Adrenal gland (tissue), 12 donors: ENCODE measurements around the gene CNTNAP2. TPM values are rescaled to one million over a fixed set of nuclear protein-coding genes. Genes with fewer than 3 reads are reported as not detected.

ENCODE experiments used
- DNase-seq, 7 donors: peaks; one replicate each; pipeline ENCODE4 v3.0.0-alpha.2; 2019 to 2020
- H3K27ac ChIP-seq, 5 donors: fragments of 200-600 bp; sonication (generic) in 4 of 5; 1 replicate in 3 of 5; 2 replicates in 2 of 5; pipeline versions ENCODE4 v1.5.1 to v1.8.0; 2016 to 2020; ENCODE audit warnings: mild to moderate bottlenecking in 1 of 5
- H3K27me3 ChIP-seq: fragments of 200-600 bp; 2 replicates; pipeline ENCODE4 v1.8.0; 2021
- H3K36me3 ChIP-seq, 2 donors: fragments of 200-600 bp; replicated peaks in 1 of 2; 1 replicate in 1 of 2; 2 replicates in 1 of 2; pipeline versions ENCODE4 v1.5.1 to v1.8.0; 2018 to 2022
- H3K4me1 ChIP-seq, 2 donors: fragments of 200-600 bp; replicated peaks in 1 of 2; 1 replicate in 1 of 2; 2 replicates in 1 of 2; pipeline versions ENCODE4 v1.5.1 to v1.8.0; 2018 to 2021
- H3K4me3 ChIP-seq, 4 donors: fragments of 200-600 bp; sonication (generic) in 3 of 4; one replicate each; pipeline ENCODE4 v1.5.1; 2016 to 2018
- H3K9me3 ChIP-seq, 3 donors: fragments of 200-600 bp; sonication (generic) in 1 of 3; replicated peaks in 1 of 3; 1 replicate in 2 of 3; 2 replicates in 1 of 3; pipeline versions ENCODE4 v1.5.1 to v1.8.0; 2016 to 2021
- CTCF ChIP-seq, 6 experiments: fragments of 450-650 bp in 4 of 6; fragments of 200-600 bp in 2 of 6; sonication (generic) in 1 of 6; IDR thresholded peaks; 1 replicate in 5 of 6; 2 replicates in 1 of 6; pipeline versions ENCODE4 v1.5.1 to v1.8.0; 2016 to 2021; ENCODE audit warnings: antibody characterized with exemption in 6 of 6, mild to moderate bottlenecking in 2 of 6, moderate library complexity in 1 of 6
- POLR2A ChIP-seq, 2 donors: fragments of 450-650 bp; IDR thresholded peaks; one replicate each; pipeline ENCODE4 v1.6.1; 2017; ENCODE audit warnings: antibody characterized with exemption in 2 of 2, mild to moderate bottlenecking in 2 of 2, moderate library complexity in 1 of 2
- WGBS, 4 donors: extraction: QIAGEN DNeasy Blood & Tissue Kit in 2 of 4; methylation state at CpG; one replicate each; pipeline versions ENCODE4 v1.1.5 to v1.1.7; 2013 to 2017; 5-methylcytosine and 5-hydroxymethylcytosine counted together
- intact Hi-C, 2 donors: fragments of 100-400 bp; cut with DNase I; formaldehyde crosslinking; loops; one replicate each; pipeline versions ENCODE4 v1.14.1 to v1.15.0; 2022 to 2023
- polyA plus RNA-seq, 3 donors: library from polyadenylated mRNA; stranded (reverse); fragments of 200-250 nt in 2 of 3; fragments of 350-450 nt in 1 of 3; fragmentation: Illumina TruSeq in 1 of 3; extraction: RNeasy Lipid Tissue Mini Kit (QIAGEN cat#74804) in 1 of 3; gene quantifications; one replicate each; pipeline ENCODE4 v1.2.3, GENCODE V29; 2013 to 2014
- total RNA-seq, 9 donors: library from RNA; depleted of rRNA in 4 of 9; stranded (reverse); fragments of >200 nt in 4 of 9; fragments of 120-200 nt in 1 of 9; fragmentation: NEBNext Ultra II Directional in 1 of 9; extraction: Animal tissue kit (Norgen Biotek cat#: 25700) in 1 of 9; gene quantifications; one replicate each; pipeline versions ENCODE4 v1.1.0 to v1.2.4, GENCODE V29; 2013 to 2023
- donor health status: healthy with polysubstance abuse.
- donor health status: Bipolar disorder and iron deficiency.
- donor health status: DM: yes; HTN: yes; CAD: no.
- donor health status: DM: no; HTN: no; CAD: no.
- donor health status: DM: no; HTN: no; CAD: no.
- donor health status: DM: yes; HTN: yes; CAD: no.

The CNTNAP2 gene
- total and polyA plus RNA-seq, 12 donors, result 0.14 to 6.3 (median 1.8) TPM; not detected in 2

GRCh38 chr7:147857152-147858140 lies 1740.8 kb downstream of the CNTNAP2 start:
- Histone ChIP-seq H3K9me3 (no peaks in the 10 kb centered on the region), H3K27ac (no peak overlapping the region), H3K27me3 (no peaks in the 10 kb centered on the region), H3K36me3 (no peaks in the 10 kb centered on the region), H3K4me3 (no peak overlapping the region), H3K4me1 (no peaks in the 10 kb centered on the region)
- whole genome bisulfite sequencing, 4 donors, result 69 to 75% (median 72%) methylated on average over 8 of the region's 8 CpGs
- no peak for TF ChIP-seq POLR2A (IDR thresholded peaks at IDR 0.05)
- TF ChIP-seq CTCF (IDR thresholded peaks at IDR 0.05), result no peak
- intact Hi-C loops, result no loop called here
- DNase-seq, result no peak

- WGBS, 4 donors, result 71 to 81% (median 76%) methylated on average over 3 of the region's 3 CpGs
Observed at GRCh38 chr7:147858421-147858820, 1741.8 kb downstream of the CNTNAP2 start.

GRCh38 chr7:147859033-147859432 lies 1742.4 kb downstream of the CNTNAP2 start:
- Histone ChIP-seq H3K36me3 (no peaks in the 10 kb centered on the region), H3K4me1 (no peaks in the 10 kb centered on the region), H3K9me3 (no peaks in the 10 kb centered on the region), H3K4me3 (no peak overlapping the region), H3K27me3 (no peaks in the 10 kb centered on the region), H3K27ac (no peak overlapping the region)
- no peak for DNase-seq
- 67 to 77% (median 72%) methylated on average over 4 of the region's 4 CpGs for WGBS, 4 donors
- TF ChIP-seq CTCF (IDR thresholded peaks at IDR 0.05) (no peak), POLR2A (IDR thresholded peaks at IDR 0.05) (no peak)
- intact Hi-C loops, result no loop called here

More at GRCh38 chr7:147858421-147858820, 1741.8 kb downstream of the CNTNAP2 start:
- TF ChIP-seq CTCF (IDR thresholded peaks at IDR 0.05) (no peak), POLR2A (IDR thresholded peaks at IDR 0.05) (no peak)
- intact Hi-C loops, result no loop called here
- no peaks in the 10 kb centered on the region for H3K27me3 ChIP-seq
- DNase-seq, result no peak
- no peaks in the 10 kb centered on the region for H3K36me3 ChIP-seq
- no peaks in the 10 kb centered on the region for H3K4me1 ChIP-seq
- no peak overlapping the region for H3K27ac ChIP-seq
- H3K4me3 ChIP-seq, result no peak overlapping the region
- no peaks in the 10 kb centered on the region for H3K9me3 ChIP-seq

- no peak for TF ChIP-seq POLR2A (IDR thresholded peaks at IDR 0.05)
- TF ChIP-seq CTCF (IDR thresholded peaks at IDR 0.05), result no peak
- H3K27me3 ChIP-seq, result no peaks in the 10 kb centered on the region
- H3K4me3 ChIP-seq, result no peak overlapping the region
- no peaks in the 10 kb centered on the region for H3K36me3 ChIP-seq
- no peak for DNase-seq
- H3K27ac ChIP-seq, result no peak overlapping the region
- intact Hi-C loops, result no loop called here
- no peaks in the 10 kb centered on the region for H3K9me3 ChIP-seq
- H3K4me1 ChIP-seq, result no peaks in the 10 kb centered on the region
Observed at GRCh38 chr7:147859486-147859885, 1742.9 kb downstream of the CNTNAP2 start.
